Measurements from ENCODE around the gene GNAI3.

GRCh38 chr1:109621379-109622136, 73.1 kb downstream of the GNAI3 start:
- TF ChIP-seq TRAFD1 (CRISPR knock-in tag; IDR thresholded peaks at IDR 0.05; ENCODE audit: borderline replicate concordance) (no peak), ZNF138 (CRISPR knock-in tag; IDR thresholded peaks at IDR 0.05; ENCODE audit: low read depth) (no peak), FOXP1 (IDR thresholded peaks at IDR 0.05) (no peak), FOXP1 (CRISPR knock-in tag; IDR thresholded peaks at IDR 0.05) (no peak), ZUFSP (CRISPR knock-in tag; IDR thresholded peaks at IDR 0.05; ENCODE audit: borderline replicate concordance) (no peak)
- TF ChIP-seq, protein P1, sequence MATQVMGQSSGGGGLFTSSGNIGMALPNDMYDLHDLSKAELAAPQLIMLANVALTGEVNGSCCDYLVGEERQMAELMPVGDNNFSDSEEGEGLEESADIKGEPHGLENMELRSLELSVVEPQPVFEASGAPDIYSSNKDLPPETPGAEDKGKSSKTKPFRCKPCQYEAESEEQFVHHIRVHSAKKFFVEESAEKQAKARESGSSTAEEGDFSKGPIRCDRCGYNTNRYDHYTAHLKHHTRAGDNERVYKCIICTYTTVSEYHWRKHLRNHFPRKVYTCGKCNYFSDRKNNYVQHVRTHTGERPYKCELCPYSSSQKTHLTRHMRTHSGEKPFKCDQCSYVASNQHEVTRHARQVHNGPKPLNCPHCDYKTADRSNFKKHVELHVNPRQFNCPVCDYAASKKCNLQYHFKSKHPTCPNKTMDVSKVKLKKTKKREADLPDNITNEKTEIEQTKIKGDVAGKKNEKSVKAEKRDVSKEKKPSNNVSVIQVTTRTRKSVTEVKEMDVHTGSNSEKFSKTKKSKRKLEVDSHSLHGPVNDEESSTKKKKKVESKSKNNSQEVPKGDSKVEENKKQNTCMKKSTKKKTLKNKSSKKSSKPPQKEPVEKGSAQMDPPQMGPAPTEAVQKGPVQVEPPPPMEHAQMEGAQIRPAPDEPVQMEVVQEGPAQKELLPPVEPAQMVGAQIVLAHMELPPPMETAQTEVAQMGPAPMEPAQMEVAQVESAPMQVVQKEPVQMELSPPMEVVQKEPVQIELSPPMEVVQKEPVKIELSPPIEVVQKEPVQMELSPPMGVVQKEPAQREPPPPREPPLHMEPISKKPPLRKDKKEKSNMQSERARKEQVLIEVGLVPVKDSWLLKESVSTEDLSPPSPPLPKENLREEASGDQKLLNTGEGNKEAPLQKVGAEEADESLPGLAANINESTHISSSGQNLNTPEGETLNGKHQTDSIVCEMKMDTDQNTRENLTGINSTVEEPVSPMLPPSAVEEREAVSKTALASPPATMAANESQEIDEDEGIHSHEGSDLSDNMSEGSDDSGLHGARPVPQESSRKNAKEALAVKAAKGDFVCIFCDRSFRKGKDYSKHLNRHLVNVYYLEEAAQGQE (IDR thresholded peaks at IDR 0.05; ENCODE audit: borderline replicate concordance in 1 of 2, low read depth in 1 of 2, low read length in 2 of 2): no peak
